LNCAP (cell line): ENCODE data around the gene RASAL2.

Experiments
- TF ChIP-seq, protein P1 (sequence below): fragments of 450-650 bp; IDR thresholded peaks from 2 replicates; pipeline ENCODE4 v1.5.1; 2017; ENCODE audit warnings: mild to moderate bottlenecking

Gene RASAL2

DNA sequence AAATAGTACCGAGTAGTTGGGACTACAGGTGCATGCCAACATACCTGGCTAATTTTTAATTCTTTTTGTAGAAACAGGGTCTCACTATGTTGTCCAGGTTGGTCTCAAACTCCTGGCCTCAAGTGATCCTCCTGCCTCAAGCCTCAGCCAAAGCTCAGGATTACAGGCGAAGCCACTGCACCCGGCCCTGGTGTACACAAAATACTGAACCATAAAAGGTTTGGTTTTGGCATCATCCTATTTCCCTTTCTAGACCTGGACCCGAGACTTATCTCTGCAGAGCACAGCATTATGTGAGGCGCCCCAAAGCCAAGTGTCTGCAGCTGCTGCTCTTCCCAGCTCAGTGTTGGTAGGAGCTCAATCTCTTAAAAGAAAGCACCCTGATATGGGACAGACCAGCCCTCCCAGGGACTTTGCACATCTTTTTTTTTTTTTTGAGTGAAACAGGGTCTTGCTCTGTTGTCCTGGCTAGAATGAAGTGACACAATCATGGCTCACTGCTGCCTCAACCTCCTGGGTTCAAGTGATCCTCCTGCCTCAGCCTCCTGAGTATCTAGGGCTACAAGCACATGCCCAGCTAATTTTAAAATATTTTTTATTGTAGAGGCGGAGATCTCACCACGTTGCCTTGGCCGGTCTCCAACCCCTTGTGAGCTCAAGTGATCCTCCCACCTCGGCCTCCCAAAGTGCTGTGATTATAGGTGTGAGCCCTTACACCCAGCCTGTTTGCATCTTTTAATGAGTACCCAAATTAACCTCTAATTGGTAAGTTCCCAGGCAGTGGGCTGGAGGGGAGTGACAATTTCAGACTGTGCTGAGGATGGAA lies 439.4 kb downstream of the RASAL2 start:
- TF ChIP-seq, protein P1, sequence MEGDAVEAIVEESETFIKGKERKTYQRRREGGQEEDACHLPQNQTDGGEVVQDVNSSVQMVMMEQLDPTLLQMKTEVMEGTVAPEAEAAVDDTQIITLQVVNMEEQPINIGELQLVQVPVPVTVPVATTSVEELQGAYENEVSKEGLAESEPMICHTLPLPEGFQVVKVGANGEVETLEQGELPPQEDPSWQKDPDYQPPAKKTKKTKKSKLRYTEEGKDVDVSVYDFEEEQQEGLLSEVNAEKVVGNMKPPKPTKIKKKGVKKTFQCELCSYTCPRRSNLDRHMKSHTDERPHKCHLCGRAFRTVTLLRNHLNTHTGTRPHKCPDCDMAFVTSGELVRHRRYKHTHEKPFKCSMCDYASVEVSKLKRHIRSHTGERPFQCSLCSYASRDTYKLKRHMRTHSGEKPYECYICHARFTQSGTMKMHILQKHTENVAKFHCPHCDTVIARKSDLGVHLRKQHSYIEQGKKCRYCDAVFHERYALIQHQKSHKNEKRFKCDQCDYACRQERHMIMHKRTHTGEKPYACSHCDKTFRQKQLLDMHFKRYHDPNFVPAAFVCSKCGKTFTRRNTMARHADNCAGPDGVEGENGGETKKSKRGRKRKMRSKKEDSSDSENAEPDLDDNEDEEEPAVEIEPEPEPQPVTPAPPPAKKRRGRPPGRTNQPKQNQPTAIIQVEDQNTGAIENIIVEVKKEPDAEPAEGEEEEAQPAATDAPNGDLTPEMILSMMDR = no peak
